ENCODE data around the gene CCDC186. TPM values are rescaled to one million over a fixed set of nuclear protein-coding genes. Genes with fewer than 3 reads are reported as not detected.

CCDC186 gene
- total and polyA plus RNA-seq, 2 of the 4 experiments (the other 2 are of a cell fraction): 3.0 to 6.1 TPM

GRCh38 chr10:114175667-114176066, 1.7 kb upstream of the CCDC186 start:
- Histone ChIP-seq H2AFZ (replicated peaks; ENCODE audit: low read length, poor library complexity) (no peak overlapping the region), H2BK120ac (ENCODE audit: low read depth, low read length) (no peak overlapping the region), H3K79me1 (ENCODE audit: low read depth in 1 of 2, low read length in 2 of 2) (peaks cover 0 to 20% of the 10 kb centered on the region in 2 experiments; a peak in 3 of 4 replicates), H4K5ac (ENCODE audit: low read depth, low read length) (no peak overlapping the region), H3K23ac (ENCODE audit: low read depth, low read length) (no peak overlapping the region), H3K27me3 (ENCODE audit: control insufficient read depth, insufficient read depth, low read length) (peaks cover 8% of the 10 kb centered on the region), H3K4ac (ENCODE audit: low read depth, low read length) (no peak overlapping the region), H2AK9ac (replicated peaks; ENCODE audit: low read depth, low read length, poor library complexity) (no peak overlapping the region), H3K4me3 (ENCODE audit: insufficient read depth, low read depth, low read length) (no peak overlapping the region), H4K91ac (ENCODE audit: insufficient read depth, low read depth, low read length) (no peak overlapping the region), H2AK5ac (ENCODE audit: low read depth, low read length) (no peak overlapping the region), H3K4me2 (ENCODE audit: low read depth, low read length) (no peak overlapping the region), H3K9me3 (ENCODE audit: control insufficient read depth, insufficient read depth, low read length) (no peaks in the 10 kb centered on the region), H2BK5ac (ENCODE audit: low read depth, low read length, poor library complexity, severe bottlenecking) (no peak overlapping the region), H2BK20ac (ENCODE audit: low read depth, low read length) (no peak overlapping the region), H3K18ac (ENCODE audit: low read depth, low read length) (no peak overlapping the region), H3K56ac (ENCODE audit: extremely low read depth, insufficient read depth, low read length) (no peak overlapping the region), H4K8ac (ENCODE audit: low read depth in 2 of 2, low read length in 2 of 2) (no peak overlapping the region), H3K4me1 (ENCODE audit: control insufficient read depth, insufficient read depth, low read length) (no peaks in the 10 kb centered on the region), H2BK15ac (ENCODE audit: low read depth, low read length) (no peak overlapping the region), H3K9ac (ENCODE audit: low read depth, low read length) (no peak overlapping the region), H4K20me1 (ENCODE audit: insufficient read depth, low read length) (no peaks in the 10 kb centered on the region), H3K36me3 (ENCODE audit: control insufficient read depth, insufficient read depth, low read length) (no peaks in the 10 kb centered on the region), H3K9me1 (ENCODE audit: insufficient read depth, low read length) (0 out of 2 replicates have a peak, but pooled peaks cover 3% of the 10 kb centered on the region), H3K14ac (replicated peaks; ENCODE audit: low read depth, low read length) (no peak overlapping the region), H3K27ac (ENCODE audit: insufficient read depth, low read length) (no peak overlapping the region)
- TF ChIP-seq SMC3 (IDR thresholded peaks at IDR 0.05; ENCODE audit: low read depth, low read length) (no peak), BHLHE40 (IDR thresholded peaks at IDR 0.05; ENCODE audit: low read depth, low read length) (no peak), FOS (IDR thresholded peaks at IDR 0.05; ENCODE audit: low read depth, low read length) (no peak), POLR2A (IDR thresholded peaks at IDR 0.05; ENCODE audit: low read depth, low read length) (no peak), NFE2L2 (IDR thresholded peaks at IDR 0.05; ENCODE audit: low read depth, low read length) (no peak), RAD21 (IDR thresholded peaks at IDR 0.05; ENCODE audit: low read length) (no peak), MXI1 (IDR thresholded peaks at IDR 0.05; ENCODE audit: borderline replicate concordance, low read depth, low read length) (no peak), MAZ (IDR thresholded peaks at IDR 0.05; ENCODE audit: borderline replicate concordance, low read depth, low read length) (no peak), CTCF (conservative IDR thresholded peaks at IDR 0.05; ENCODE audit: low read depth, low read length) (no peak)
- CTCF ChIA-PET: no interaction called here
- ATAC-seq (ENCODE audit: low read depth) (no peak), DNase-seq (no peak)
- WGBS, 2 experiments (ENCODE audit: extremely low coverage in 2 of 2, insufficient read length in 1 of 2): no CpG with 5 or more reads among the region's 1 CpG
- intact Hi-C loops (cut with micrococcal nuclease) (no loop called here), dilution Hi-C loops (cut with HindIII; ENCODE audit: low sequenced_read_pairs, unreplicated experiment) (no loop called here), in situ Hi-C loops (cut with MboI; ENCODE audit: low sequenced_read_pairs) (no loop called here)
- no TSS peak for BruUV-seq (replicated peaks)
- POLR2A ChIA-PET (ENCODE audit: unreplicated experiment): no interaction called here
